Astrocyte of the spinal cord (primary cell): Measurements from ENCODE around the gene WDFY4.

Experiments
- DNase-seq: peaks from one replicate; pipeline ENCODE4 v3.0.0; 2011; ENCODE audit warnings: low read depth, low spot score
- H3K4me3 ChIP-seq: 2 replicates; pipeline ENCODE4 v1.5.1; 2011; ENCODE audit warnings: low read depth, mild to moderate bottlenecking, low read length, moderate library complexity
- in situ Hi-C: cut with HindIII; loops from 2 replicates; pipeline ENCODE4 v1.10.0; 2017; ENCODE audit warnings: low sequenced_read_pairs
- TF ChIP-seq, protein P1 (sequence below): IDR thresholded peaks from 2 replicates; pipeline ENCODE4 v1.5.1; 2012; ENCODE audit warnings: low read depth, mild to moderate bottlenecking, low read length, inconsistent platforms

WDFY4 gene

DNA sequence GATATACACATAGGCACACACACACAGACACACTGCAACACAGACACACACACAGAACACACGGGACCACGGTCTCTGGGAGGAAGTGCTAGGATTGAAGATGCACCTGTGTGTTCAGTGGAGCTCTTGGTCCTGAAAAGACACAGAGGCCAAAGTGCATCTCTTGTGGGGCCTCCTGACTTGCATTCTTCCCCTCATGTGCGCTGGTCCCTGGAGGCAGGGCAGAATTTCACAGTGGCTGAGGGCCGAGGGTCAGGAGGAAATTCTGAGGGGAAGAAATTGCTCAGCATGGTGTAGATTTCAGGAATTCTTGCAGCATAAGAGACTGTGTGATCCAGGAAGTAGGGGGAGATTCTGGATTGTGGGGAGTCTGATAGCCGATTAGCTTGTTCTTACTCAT is 35.9 kb downstream of the WDFY4 start:
- DNase-seq = no peak
- TF ChIP-seq, protein P1, sequence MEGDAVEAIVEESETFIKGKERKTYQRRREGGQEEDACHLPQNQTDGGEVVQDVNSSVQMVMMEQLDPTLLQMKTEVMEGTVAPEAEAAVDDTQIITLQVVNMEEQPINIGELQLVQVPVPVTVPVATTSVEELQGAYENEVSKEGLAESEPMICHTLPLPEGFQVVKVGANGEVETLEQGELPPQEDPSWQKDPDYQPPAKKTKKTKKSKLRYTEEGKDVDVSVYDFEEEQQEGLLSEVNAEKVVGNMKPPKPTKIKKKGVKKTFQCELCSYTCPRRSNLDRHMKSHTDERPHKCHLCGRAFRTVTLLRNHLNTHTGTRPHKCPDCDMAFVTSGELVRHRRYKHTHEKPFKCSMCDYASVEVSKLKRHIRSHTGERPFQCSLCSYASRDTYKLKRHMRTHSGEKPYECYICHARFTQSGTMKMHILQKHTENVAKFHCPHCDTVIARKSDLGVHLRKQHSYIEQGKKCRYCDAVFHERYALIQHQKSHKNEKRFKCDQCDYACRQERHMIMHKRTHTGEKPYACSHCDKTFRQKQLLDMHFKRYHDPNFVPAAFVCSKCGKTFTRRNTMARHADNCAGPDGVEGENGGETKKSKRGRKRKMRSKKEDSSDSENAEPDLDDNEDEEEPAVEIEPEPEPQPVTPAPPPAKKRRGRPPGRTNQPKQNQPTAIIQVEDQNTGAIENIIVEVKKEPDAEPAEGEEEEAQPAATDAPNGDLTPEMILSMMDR = no peak
- in situ Hi-C loops = no loop called here
- H3K4me3 ChIP-seq = no peak overlapping the region

DNA sequence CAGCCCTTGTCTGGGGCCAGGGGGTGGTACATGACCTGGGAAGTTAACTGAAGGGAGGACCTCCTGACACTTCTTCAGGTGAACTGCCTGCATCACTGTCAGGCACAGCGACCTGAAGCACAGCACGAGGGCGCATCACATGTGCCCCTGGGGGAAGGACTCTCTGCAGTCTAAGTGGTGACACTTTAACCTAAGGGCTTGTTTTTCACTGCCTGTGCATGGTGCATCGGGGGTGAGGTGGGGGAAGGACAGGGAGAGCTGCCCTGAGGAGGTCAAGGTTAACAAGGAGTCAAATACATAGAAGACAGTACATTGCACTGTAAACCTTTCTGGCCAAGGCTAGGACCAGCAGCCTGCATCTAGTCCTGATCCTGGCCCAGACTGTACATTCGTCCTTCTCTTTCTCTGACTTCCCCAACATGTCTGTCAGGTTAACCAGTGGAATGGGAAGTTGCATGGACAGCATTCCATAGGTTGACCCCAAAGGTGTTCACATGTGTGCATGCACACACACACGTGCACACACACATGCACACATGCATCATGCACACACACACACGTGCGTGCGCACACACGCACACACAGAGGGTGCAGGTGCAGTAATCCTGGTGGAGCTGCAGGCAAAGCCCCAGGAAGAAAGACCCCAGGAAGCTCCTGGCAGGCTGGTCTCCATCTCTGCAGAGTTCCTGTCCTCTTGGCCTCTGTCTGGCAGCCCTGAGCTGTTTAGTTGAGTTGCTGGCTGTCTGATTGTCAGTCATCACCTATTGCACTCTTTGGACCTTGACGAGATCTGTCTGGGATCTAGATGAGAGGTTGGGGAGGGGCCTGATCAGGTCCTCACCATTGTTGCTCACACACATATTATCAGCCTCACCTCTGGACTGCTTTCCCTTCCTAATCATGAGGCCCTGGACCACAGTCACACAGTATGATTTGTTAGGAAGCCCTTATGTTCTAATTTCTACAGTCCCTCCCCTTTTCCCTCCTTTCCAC is 37.8 kb downstream of the WDFY4 start:
- H3K4me3 ChIP-seq = no peak overlapping the region
- in situ Hi-C loops = no loop called here
- TF ChIP-seq, protein P1 = no peak
- DNase-seq = no peak

GRCh38 chr10:48724127-48724526 is 39.5 kb downstream of the WDFY4 start:
- TF ChIP-seq, protein P1 = no peak
- in situ Hi-C loops = no loop called here
- H3K4me3 ChIP-seq = no peak overlapping the region
- no peak for DNase-seq

- TF ChIP-seq, protein P1 = no peak
- in situ Hi-C loops = no loop called here
- no peak overlapping the region for H3K4me3 ChIP-seq
- no peak for DNase-seq
Observed at GRCh38 chr10:48725708-48726107, 41.0 kb downstream of the WDFY4 start.

GRCh38 chr10:48727866-48728265 is 43.2 kb downstream of the WDFY4 start:
- in situ Hi-C loops = no loop called here
- no peak overlapping the region for H3K4me3 ChIP-seq
- TF ChIP-seq, protein P1 = no peak
- DNase-seq = no peak

DNA sequence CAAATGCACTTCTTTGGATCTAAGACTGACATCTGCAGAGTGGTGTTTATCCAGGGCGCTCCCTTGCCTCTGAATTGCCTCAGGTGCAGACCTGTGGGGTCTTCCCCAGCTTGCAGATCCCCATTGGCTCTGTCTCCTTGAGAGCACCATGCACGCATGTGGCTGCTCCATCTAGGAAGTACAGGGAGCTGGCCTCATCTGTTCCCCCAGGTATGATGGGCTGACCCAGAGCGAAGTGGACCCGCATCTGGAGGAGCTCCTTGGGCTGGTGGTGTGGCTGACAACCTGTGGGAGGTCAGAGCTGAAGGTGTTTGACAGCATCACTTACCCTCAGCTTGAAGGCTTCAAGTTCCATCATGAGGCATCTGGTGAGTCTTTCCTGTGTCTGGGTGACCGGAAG is 44.5 kb downstream of the WDFY4 start:
- TF ChIP-seq, protein P1 = no peak
- in situ Hi-C loops = no loop called here
- no peak for DNase-seq
- H3K4me3 ChIP-seq = no peak overlapping the region
